GM12878 (cell line): ENCODE measurements around the gene DDX20. TPM values are rescaled to one million over a fixed set of nuclear protein-coding genes. Genes with fewer than 3 reads are reported as not detected.

Experiments
- ATAC-seq: fragments of 200-7000 bp; cut with Tn5 transposase; 3 replicates; pipeline ENCODE4 v1.9.1; 2020; ENCODE audit warnings: mild to moderate bottlenecking, moderate library complexity
- BruUV-seq: library from RNA; stranded (reverse); fragments of 400-500 nt; replicated peaks from 2 replicates; lab custom pipeline; 2021; lab: Mats Ljungman, UMichigan
- CTCF ChIA-PET: fragments of 300-600 bp; sonication (Branson Sonifier 250); formaldehyde crosslinking; extraction: SDS; loops from one replicate; lab custom pipeline; 2021; ENCODE audit warnings: inconsistent platforms; lab: Yijun Ruan, JAX
- POLR2A ChIA-PET: fragments of 350-600 bp; formaldehyde crosslinking; extraction: SDS; loops from one replicate; lab custom pipeline; 2021; ENCODE audit warnings: inconsistent platforms; lab: Charles Lee
- RAD21 ChIA-PET: fragments of 300-600 bp; sonication (Branson Sonifier 250); formaldehyde crosslinking; loops from one replicate; lab custom pipeline; 2023; ENCODE audit warnings: antibody characterized with exemption; ENCODE audit not compliant: unreplicated experiment; lab: Charles Lee
- SMC1A ChIA-PET: fragments of 300-600 bp; sonication (Branson Sonifier 250); formaldehyde crosslinking; loops from one replicate; lab custom pipeline; 2023; ENCODE audit not compliant: unreplicated experiment, uncharacterized antibody; lab: Charles Lee
- DNase-seq: peaks from one replicate; pipeline ENCODE4 v3.0.0-alpha.2; 2011; ENCODE audit warnings: low read depth, low spot score
- FAIRE-seq: peaks from 3 replicates; lab custom pipeline; 2011; peaks lifted over from hg19 to GRCh38; lab: Jason Lieb, UNC
- H2AFZ ChIP-seq: 2 replicates; pipeline ENCODE4 v1.6.0; 2011; ENCODE audit warnings: low read depth, low read length, control low read depth; ENCODE audit not compliant: control insufficient read depth
- H3K27ac ChIP-seq: 2 replicates; pipeline ENCODE4 v1.5.1; 2011; ENCODE audit warnings: control low read depth; ENCODE audit not compliant: control insufficient read depth, insufficient read depth
- H3K27me3 ChIP-seq, 2 experiments: replicated peaks in 1 of 2; 2 replicates each; pipeline versions ENCODE4 v1.6.0 to v1.6.1; 2011; ENCODE audit warnings: low read length in 1 of 2; ENCODE audit not compliant: control insufficient read depth in 2 of 2, insufficient read depth in 2 of 2
- H3K36me3 ChIP-seq, 2 experiments: 2 replicates each; pipeline ENCODE4 v1.5.1; 2011; ENCODE audit warnings: low read length in 1 of 2; ENCODE audit not compliant: control insufficient read depth in 2 of 2, insufficient read depth in 2 of 2
- H3K4me1 ChIP-seq: 2 replicates; pipeline ENCODE4 v1.6.1; 2011; ENCODE audit warnings: mild to moderate bottlenecking, low read length, moderate library complexity, mixed read lengths; ENCODE audit not compliant: control insufficient read depth, insufficient read depth
- H3K4me2 ChIP-seq: 2 replicates; pipeline ENCODE4 v1.6.0; 2011; ENCODE audit warnings: control low read depth; ENCODE audit not compliant: control insufficient read depth, insufficient read depth
- H3K4me3 ChIP-seq: fragments of 200-600 bp; sonication (generic); 2 replicates; pipeline ENCODE4 v1.5.1; 2016
- H3K79me2 ChIP-seq: 2 replicates; pipeline ENCODE4 v1.6.0; 2011; ENCODE audit warnings: low read length; ENCODE audit not compliant: control insufficient read depth, insufficient read depth
- H3K9ac ChIP-seq: 2 replicates; pipeline ENCODE4 v1.8.0; 2011; ENCODE audit warnings: low read length, control low read depth, mixed read lengths; ENCODE audit not compliant: control insufficient read depth, insufficient read depth
- H3K9me3 ChIP-seq: replicated peaks from 3 replicates; pipeline ENCODE4 v1.5.1; 2011; ENCODE audit warnings: mild to moderate bottlenecking, low read length; ENCODE audit not compliant: control insufficient read depth, insufficient read depth
- H4K20me1 ChIP-seq: 2 replicates; pipeline ENCODE4 v1.6.0; 2011; ENCODE audit not compliant: control insufficient read depth, insufficient read depth
- ETV6 ChIP-seq, 2 experiments: fragments of 450-650 bp in 1 of 2; IDR thresholded peaks in 1 of 2; conservative IDR thresholded peaks in 1 of 2; 2 replicates each; pipeline ENCODE4 v1.6.1; 2014; ENCODE audit warnings: antibody characterized with exemption in 1 of 2, borderline replicate concordance in 1 of 2, low read depth in 1 of 2, mild to moderate bottlenecking in 1 of 2, moderate library complexity in 1 of 2
- FOXM1 ChIP-seq: IDR thresholded peaks from 2 replicates; pipeline ENCODE4 v1.6.1; 2012; ENCODE audit warnings: low read depth, mild to moderate bottlenecking, inconsistent platforms, low read length, moderate library complexity
- GABPA ChIP-seq: IDR thresholded peaks from 2 replicates; pipeline ENCODE4 v1.6.1; 2014; ENCODE audit warnings: antibody characterized with exemption, low read depth, mild to moderate bottlenecking, inconsistent platforms
- HDGF ChIP-seq: fragments of 450-650 bp; IDR thresholded peaks from 2 replicates; pipeline ENCODE4 v1.6.1; 2016; ENCODE audit warnings: antibody characterized with exemption
- MEF2B ChIP-seq: fragments of 450-650 bp; IDR thresholded peaks from 2 replicates; pipeline ENCODE4 v1.6.1; 2018; ENCODE audit warnings: mild to moderate bottlenecking, moderate library complexity; ENCODE audit not compliant: partially characterized antibody, poor library complexity, severe bottlenecking
- MLLT1 ChIP-seq: fragments of 450-650 bp; IDR thresholded peaks from 2 replicates; pipeline ENCODE4 v1.6.1; 2016; ENCODE audit warnings: mild to moderate bottlenecking
- RFX5 ChIP-seq: IDR thresholded peaks from 2 replicates; pipeline ENCODE4 v1.6.1; 2011; ENCODE audit warnings: low read depth, low read length, improper control_type of control experiment
- STAT3 ChIP-seq: IDR thresholded peaks from 2 replicates; pipeline ENCODE4 v1.6.1; 2011; ENCODE audit warnings: low read depth, low read length, improper control_type of control experiment
- TARDBP ChIP-seq: IDR thresholded peaks from 2 replicates; pipeline ENCODE4 v1.6.1; 2016; ENCODE audit warnings: borderline replicate concordance
- USF1 ChIP-seq: IDR thresholded peaks from 2 replicates; pipeline ENCODE4 v1.6.1; 2011; ENCODE audit warnings: borderline replicate concordance, low read depth, mild to moderate bottlenecking, moderate library complexity, mixed read lengths, low read length; ENCODE audit not compliant: insufficient read depth; ENCODE audit errors: extremely low read length
- ZBTB40 ChIP-seq: fragments of 450-650 bp; IDR thresholded peaks from 2 replicates; pipeline ENCODE4 v1.6.1; 2016; ENCODE audit warnings: mild to moderate bottlenecking, moderate library complexity, borderline replicate concordance
- WGBS: methylation state at CpG from one replicate; pipeline ENCODE4 v1.1.6; 2016; ENCODE audit warnings: low lambda C conversion rate; ENCODE audit not compliant: insufficient replicate concordance, insufficient coverage; ENCODE audit errors: missing lambda C conversion rate; 5-methylcytosine and 5-hydroxymethylcytosine counted together
- in situ Hi-C: fragments of 300-500 bp; cut with MboI; formaldehyde crosslinking; loops from 9 replicates; pipeline ENCODE4 v1.14.3; 2018; ENCODE audit warnings: mixed read lengths
- intact Hi-C: fragments of 100-400 bp; cut with micrococcal nuclease; formaldehyde crosslinking; loops from one replicate; pipeline ENCODE4 v1.14.2; 2022; ENCODE audit not compliant: unreplicated experiment
- polyA plus RNA-seq, 11 experiments: library from polyadenylated mRNA; depleted of rRNA in 4 of 11; unstranded in 6 of 11; stranded (reverse) in 5 of 11; fragments of >200 nt; fragmentation: Nextera tagmentation in 4 of 11; fragmentation: Illumina TruSeq in 1 of 11; extraction: Ambion mirVana in 4 of 11; extraction: Trizol in 1 of 11; gene quantifications; 1 replicate in 1 of 11; 2 replicates in 10 of 11; pipeline versions ENCODE4 v1.2.1 to v1.2.3, GENCODE V29; 2011 to 2016; ENCODE audit warnings: inconsistent platforms in 2 of 11, missing spikeins in 2 of 11, low read depth in 1 of 11
- total RNA-seq, 4 experiments: library from RNA; depleted of rRNA in 3 of 4; stranded (reverse); fragments of >200 nt in 3 of 4; fragmentation: Illumina TruSeq in 1 of 4; extraction: Trizol in 1 of 4; gene quantifications; 2 replicates each; pipeline versions ENCODE4 v1.2.1 to v1.2.3, GENCODE V29; 2013 to 2021

DDX20 gene
- total and polyA plus RNA-seq, 10 of the 15 experiments (the other 5 are each of a cell fraction or from before 2014, with no cell fraction given): 7.2 to 30.6 (median 25.1) TPM

- TF ChIP-seq MLLT1 (peak; percentile 38; the same call in 1 of the 2 replicates), RFX5 (no peak)
Observed at GRCh38 chr1:111758373-111758772, 2.7 kb downstream of the DDX20 start (continued).

GRCh38 chr1:111761717-111762116 lies 6.0 kb downstream of the DDX20 start:
- RAD21 ChIA-PET: interaction anchor here (2.9 kb wide), 1 partner anchor 254 kb away, joined by 17 read pairs; no protein-coding TSS in a partner anchor
- H3K27ac ChIP-seq: no peak overlapping the region
- POLR2A ChIA-PET: no interaction called here
- FAIRE-seq (no peak), DNase-seq (no peak), ATAC-seq (no peak)
- H3K9ac ChIP-seq: no peak overlapping the region
- H3K27me3 ChIP-seq: no peaks in the 10 kb centered on the region
- H3K4me2 ChIP-seq: no peak overlapping the region
- intact Hi-C loops (loop anchor here (10.0 kb wide), 1 partner anchor 357 kb away; no protein-coding TSS in a partner anchor), in situ Hi-C loops (loop anchor here (10.0 kb wide), 1 partner anchor 537 kb away; the partner anchor contains the start of gene CHI3L2)
- 98% methylated on average over 2 of the region's 2 CpGs for WGBS
- H2AFZ ChIP-seq: no peak overlapping the region
- peaks cover 18% of the 10 kb centered on the region for H3K79me2 ChIP-seq
- H4K20me1 ChIP-seq: no peaks in the 10 kb centered on the region
- SMC1A ChIA-PET: interaction anchor here (1.1 to 2.1 kb wide), 6 partner anchors 7 to 285 kb away, joined by 3 to 17 read pairs (median 4); partner anchors contain the start of genes ADORA3 and TMIGD3
- CTCF ChIA-PET: interaction anchor here (1.5 to 8.7 kb wide), 7 partner anchors 8 to 285 kb away, joined by 5 to 75 read pairs (median 8); no protein-coding TSS in a partner anchor
- no peaks in the 10 kb centered on the region for H3K9me3 ChIP-seq
- TF ChIP-seq ZBTB40: no peak
- TF ChIP-seq FOXM1: no peak
- TF ChIP-seq TARDBP: no peak
- TF ChIP-seq MEF2B: no peak
- no peak for TF ChIP-seq HDGF
- no peak for TF ChIP-seq ETV6 (conservative IDR thresholded peaks at IDR 0.05 in 1 of 2, IDR thresholded peaks at IDR 0.05 in 1 of 2; ENCODE audit: borderline replicate concordance in 1 of 2, low read depth in 1 of 2)
- TF ChIP-seq STAT3: no peak
- TF ChIP-seq USF1: no peak
- no peak for TF ChIP-seq GABPA
- peaks cover 3% of the 10 kb centered on the region; the same call in 1 of the 2 replicates for H3K4me1 ChIP-seq
- BruUV-seq: no TSS peak
- H3K4me3 ChIP-seq: no peak overlapping the region
- peaks cover 0 to 26% of the 10 kb centered on the region in 2 experiments; a peak in 3 of 4 replicates for H3K36me3 ChIP-seq
